SK-N-MC (cell line): ENCODE measurements around the gene IRF8.

Experiments used
- EZH2 ChIP-seq: fragments of 200-600 bp; sonication (generic); IDR thresholded peaks from one replicate; pipeline ENCODE4 v1.6.1; 2017; ENCODE audit warnings: antibody characterized with exemption
- FOXP2 ChIP-seq: optimal IDR thresholded peaks from 2 replicates; pipeline ENCODE3; 2011; ENCODE audit warnings: mild to moderate bottlenecking, moderate library complexity; ENCODE audit not compliant: insufficient read depth; ENCODE audit errors: extremely low read length, control extremely low read depth
- POLR2AphosphoS5 ChIP-seq: IDR thresholded peaks from 2 replicates; pipeline ENCODE4 v1.6.1; 2012; ENCODE audit warnings: mild to moderate bottlenecking, low read depth, low read length, borderline replicate concordance

GRCh38 chr16:85891776-85892166, 7.2 kb upstream of the IRF8 start:
- TF ChIP-seq POLR2AphosphoS5 (no peak), EZH2 (no peak), FOXP2 (no peak)
